ENCODE results near the gene PPP2CA. TPM values are rescaled to one million over a fixed set of nuclear protein-coding genes. Genes with fewer than 3 reads are reported as not detected.

Gene PPP2CA
- total and polyA plus RNA-seq, 9 of the 15 experiments (the other 6 are each of a cell fraction or from before 2014, with no cell fraction given), result 23.0 to 257 (median 109) TPM

GRCh38 chr5:134249469-134250379 lies 23.9 kb upstream of the PPP2CA start (continued):
- TF ChIP-seq CEBPG (CRISPR knock-in tag; IDR thresholded peaks at IDR 0.05) (peak; percentile 100), CEBPG (tag; conservative IDR thresholded peaks at IDR 0.05 in 1 of 2, IDR thresholded peaks at IDR 0.05 in 1 of 2) (peak; percentile 95 to 99), ZNF274 (IDR thresholded peaks at IDR 0.05; ENCODE audit: borderline replicate concordance, low read depth, low read length) (no peak), NUFIP1 (IDR thresholded peaks at IDR 0.05; ENCODE audit: partially characterized antibody) (no peak), MGA (IDR thresholded peaks at IDR 0.05) (peak; percentile 68), MYC (IDR thresholded peaks at IDR 0.05; ENCODE audit: low read depth, low read length) (peak; percentile 96), MYC (CRISPR knock-in tag; IDR thresholded peaks at IDR 0.05; ENCODE audit: borderline replicate concordance, low read depth) (no peak), ZNF311 (CRISPR knock-in tag; IDR thresholded peaks at IDR 0.05) (0 out of 2 replicates have a peak, but pooled peaks have one; percentile 54), ETV1 (tag; conservative IDR thresholded peaks at IDR 0.05; ENCODE audit: low read depth) (peak; percentile 81), ZBTB17 (CRISPR knock-in tag; IDR thresholded peaks at IDR 0.05) (no peak), ZNF436 (CRISPR knock-in tag; IDR thresholded peaks at IDR 0.05) (no peak), RFX7 (CRISPR knock-in tag; IDR thresholded peaks at IDR 0.05) (no peak), GATAD2B (IDR thresholded peaks at IDR 0.05; ENCODE audit: borderline replicate concordance) (no peak), U2AF2 (optimal IDR thresholded peaks at IDR 0.05; ENCODE audit: low read depth, low read length) (no peak), RB1 (IDR thresholded peaks at IDR 0.05; ENCODE audit: low read depth) (no peak), HMG20A (CRISPR knock-in tag; conservative IDR thresholded peaks at IDR 0.05) (no peak), ZNF24 (IDR thresholded peaks at IDR 0.05) (peak; percentile 57; the same call in 1 of the 2 replicates), FOXK1 (CRISPR knock-in tag; IDR thresholded peaks at IDR 0.05; ENCODE audit: borderline replicate concordance) (0 out of 2 replicates have a peak, but pooled peaks have one; percentile 13)

All from K562 (cell line).